ENCODE measurements around the gene TMPRSS6. TPM values are rescaled to one million over a fixed set of nuclear protein-coding genes. Genes with fewer than 3 reads are reported as not detected.
"Not testable (repeated sequence)": the region's sequence is repeated elsewhere in the genome, so short reads cannot be mapped to it uniquely, and the experiment has no call there.

Gene TMPRSS6
- polyA plus RNA-seq, 1 donor from 2014 or later, result not detected

- H3K4me3 Mint-ChIP-seq, result no peak overlapping the region
- peaks cover 10% of the 10 kb centered on the region for H3K27me3 Mint-ChIP-seq
- peak overlapping the region in 2 of 3 donors; percentile 16 to 55 for H3K27ac Mint-ChIP-seq
- H3K36me3 Mint-ChIP-seq, result no peaks in the 10 kb centered on the region
- H3K9me3 Mint-ChIP-seq, result no peaks in the 10 kb centered on the region
- peaks cover 0 to 12% (median 5%) of the 10 kb centered on the region in 3 donors for H3K4me1 Mint-ChIP-seq
Measured at GRCh38 chr22:37077802-37078448, 31.6 kb downstream of the TMPRSS6 start.

- no peak overlapping the region for H3K27ac Mint-ChIP-seq
Measured at GRCh38 chr22:37075822-37076433, 33.6 kb downstream of the TMPRSS6 start.

GRCh38 chr22:37075046-37075445 lies 34.5 kb downstream of the TMPRSS6 start:
- Mint-ChIP-seq H3K4me1 (peaks cover 0 to 9% (median 5%) of the 10 kb centered on the region in 3 donors), H3K27me3 (peaks cover 11% of the 10 kb centered on the region), H3K4me3 (no peak overlapping the region), H3K9me3 (no peaks in the 10 kb centered on the region), H3K36me3 (no peaks in the 10 kb centered on the region), H3K27ac (no peak overlapping the region)

More at GRCh38 chr22:37075822-37076433, 33.6 kb downstream of the TMPRSS6 start:
- Mint-ChIP-seq H3K9me3 (no peaks in the 10 kb centered on the region), H3K4me1 (peaks cover 0 to 12% (median 5%) of the 10 kb centered on the region in 3 donors), H3K36me3 (no peaks in the 10 kb centered on the region), H3K4me3 (no peak overlapping the region), H3K27me3 (peaks cover 10% of the 10 kb centered on the region)

- Mint-ChIP-seq H3K9me3 (no peaks in the 10 kb centered on the region), H3K36me3 (no peaks in the 10 kb centered on the region), H3K4me1 (peaks cover 0 to 9% (median 5%) of the 10 kb centered on the region in 3 donors), H3K4me3 (no peak overlapping the region), H3K27ac (no peak overlapping the region), H3K27me3 (peaks cover 16% of the 10 kb centered on the region)
Measured at GRCh38 chr22:37074537-37074936, 35.0 kb downstream of the TMPRSS6 start.

DNA sequence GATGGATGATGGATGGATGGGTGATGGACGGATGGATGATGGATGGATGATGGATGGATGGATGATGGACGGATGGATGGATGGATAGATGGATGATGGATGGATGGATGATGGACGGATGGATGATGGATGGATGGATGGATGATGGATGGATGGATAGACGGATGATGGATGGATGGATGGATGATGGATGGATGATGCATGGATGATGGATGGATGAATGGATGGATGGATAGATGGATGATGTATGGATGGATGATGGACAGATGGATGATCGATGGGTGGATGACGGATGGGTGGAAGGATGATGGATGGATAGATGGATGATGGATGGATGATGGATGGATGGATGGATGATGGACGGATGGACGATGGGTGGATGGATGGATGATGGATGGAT lies 36.8 kb downstream of the TMPRSS6 start:
- Mint-ChIP-seq H3K36me3 (no peaks in the 10 kb centered on the region), H3K4me1 (no peaks in the 10 kb centered on the region), H3K9me3 (no peaks in the 10 kb centered on the region), H3K27ac (no peak overlapping the region), H3K4me3 (no peak overlapping the region), H3K27me3 (peaks cover 20% of the 10 kb centered on the region)

GRCh38 chr22:37071850-37072592 lies 37.5 kb downstream of the TMPRSS6 start:
- not testable (repeated sequence) for H3K27ac Mint-ChIP-seq, H3K4me1 Mint-ChIP-seq, H3K9me3 Mint-ChIP-seq, H3K36me3 Mint-ChIP-seq, H3K4me3 Mint-ChIP-seq
- peaks cover 24% of the 10 kb centered on the region for H3K27me3 Mint-ChIP-seq

GRCh38 chr22:37070744-37071143 lies 38.8 kb downstream of the TMPRSS6 start:
- Mint-ChIP-seq H3K4me1 (peaks cover 0 to 1% (median 0%) of the 10 kb centered on the region in 3 donors), H3K36me3 (no peaks in the 10 kb centered on the region), H3K9me3 (no peaks in the 10 kb centered on the region), H3K27ac (no peak overlapping the region), H3K4me3 (no peak overlapping the region), H3K27me3 (peaks cover 25% of the 10 kb centered on the region)

DNA sequence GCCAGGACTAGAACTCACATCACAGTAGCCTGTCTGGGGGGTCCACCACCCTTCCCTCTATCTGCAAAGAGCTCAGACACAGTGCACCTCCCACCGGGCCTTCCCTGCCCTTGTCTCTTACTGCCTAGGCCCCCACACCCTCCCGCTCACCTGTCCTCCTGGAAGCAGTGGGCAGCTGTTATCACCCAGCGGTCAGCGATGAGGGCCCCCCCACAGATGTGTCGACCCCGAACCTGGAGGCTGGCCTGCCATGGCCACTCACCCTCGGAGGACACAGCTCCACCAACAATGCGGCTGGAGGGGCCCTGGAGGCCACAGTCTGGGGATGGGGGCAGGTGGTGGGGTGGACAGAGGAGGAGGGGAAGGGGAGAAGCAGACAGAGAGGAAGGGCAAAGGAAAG lies 39.2 kb downstream of the TMPRSS6 start:
- no peaks in the 10 kb centered on the region for H3K36me3 Mint-ChIP-seq
- no peak overlapping the region for H3K27ac Mint-ChIP-seq
- no peaks in the 10 kb centered on the region for H3K9me3 Mint-ChIP-seq
- peaks cover 0 to 1% (median 0%) of the 10 kb centered on the region in 3 donors for H3K4me1 Mint-ChIP-seq
- no peak overlapping the region for H3K4me3 Mint-ChIP-seq
- H3K27me3 Mint-ChIP-seq, result peaks cover 25% of the 10 kb centered on the region

DNA sequence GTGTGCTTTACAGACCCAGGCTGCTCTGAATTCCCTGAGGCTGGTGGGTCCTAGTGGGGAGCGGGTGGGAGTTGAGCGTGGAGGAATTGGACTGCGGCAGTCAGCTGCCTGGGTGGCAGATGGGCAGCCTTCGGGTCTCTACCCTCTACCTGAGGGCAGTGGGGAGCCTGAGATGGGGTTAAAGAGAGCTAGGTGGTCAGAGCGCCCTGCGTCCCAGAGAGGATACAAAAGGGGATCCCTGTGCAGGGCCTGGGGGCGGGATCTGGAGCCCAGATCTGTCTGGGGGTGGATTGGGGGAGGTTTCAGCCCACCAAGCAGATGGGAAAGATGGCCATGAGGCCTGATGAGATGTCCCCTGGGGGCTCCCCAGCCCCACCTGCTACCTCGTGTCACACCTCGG lies 39.8 kb downstream of the TMPRSS6 start:
- H3K27ac Mint-ChIP-seq, result no peak overlapping the region
- peaks cover 22% of the 10 kb centered on the region for H3K27me3 Mint-ChIP-seq
- no peaks in the 10 kb centered on the region for H3K36me3 Mint-ChIP-seq
- H3K9me3 Mint-ChIP-seq, result no peaks in the 10 kb centered on the region
- H3K4me1 Mint-ChIP-seq, result peaks cover 0 to 1% (median 0%) of the 10 kb centered on the region in 3 donors
- no peak overlapping the region for H3K4me3 Mint-ChIP-seq

DNA sequence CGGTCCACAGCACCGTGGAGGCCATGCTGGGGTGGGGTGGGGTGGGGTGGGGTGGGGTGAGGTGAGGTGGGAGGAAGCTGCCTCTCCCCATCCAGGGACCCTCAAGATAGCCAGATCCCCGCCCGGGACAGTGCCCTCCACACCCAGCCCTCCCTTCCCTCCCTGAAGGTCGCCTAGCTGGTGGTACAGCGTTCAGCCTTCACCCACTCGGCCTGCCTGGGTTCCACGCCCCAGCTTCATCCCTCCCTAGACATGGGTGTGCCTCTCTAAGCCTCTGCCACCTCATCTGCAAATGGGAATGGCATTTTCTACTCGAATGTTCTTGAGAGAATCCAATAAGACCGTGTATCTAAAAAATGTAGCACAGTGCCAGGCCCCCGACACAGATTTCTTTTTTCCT lies 40.2 kb downstream of the TMPRSS6 start:
- Mint-ChIP-seq H3K9me3 (no peaks in the 10 kb centered on the region), H3K27ac (no peak overlapping the region), H3K4me3 (no peak overlapping the region), H3K36me3 (no peaks in the 10 kb centered on the region), H3K4me1 (peaks cover 0 to 1% (median 0%) of the 10 kb centered on the region in 3 donors), H3K27me3 (peaks cover 18% of the 10 kb centered on the region)

- peaks cover 17% of the 10 kb centered on the region for H3K27me3 Mint-ChIP-seq
- no peak overlapping the region for H3K27ac Mint-ChIP-seq
- H3K4me1 Mint-ChIP-seq, result peaks cover 0 to 1% (median 0%) of the 10 kb centered on the region in 3 donors
- no peaks in the 10 kb centered on the region for H3K9me3 Mint-ChIP-seq
- H3K4me3 Mint-ChIP-seq, result no peak overlapping the region
- H3K36me3 Mint-ChIP-seq, result no peaks in the 10 kb centered on the region
Measured at GRCh38 chr22:37068859-37069258, 40.7 kb downstream of the TMPRSS6 start.

- no peaks in the 10 kb centered on the region for H3K9me3 Mint-ChIP-seq
Measured at GRCh38 chr22:37067428-37067827, 42.1 kb downstream of the TMPRSS6 start.

DNA sequence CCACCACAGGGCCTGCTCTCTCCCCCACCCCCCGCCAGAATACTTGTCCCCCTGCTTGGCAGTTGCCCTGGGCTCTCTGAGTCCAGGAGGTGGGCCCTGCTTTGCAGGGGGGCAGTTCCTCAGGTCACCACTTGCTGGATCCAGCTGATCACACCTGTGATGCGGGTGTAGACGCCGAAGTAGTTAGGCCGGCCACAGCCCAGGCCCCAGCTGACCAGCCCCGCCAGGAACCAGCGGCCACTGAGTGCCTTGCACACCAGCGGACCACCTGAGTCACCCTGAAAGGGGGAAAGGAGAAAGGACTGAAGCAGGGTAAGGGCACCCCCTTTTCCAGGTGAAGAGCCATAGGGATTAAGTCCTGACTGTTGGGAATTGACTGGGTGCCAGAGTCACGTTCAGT lies 43.6 kb downstream of the TMPRSS6 start:
- peaks cover 3% of the 10 kb centered on the region for H3K36me3 Mint-ChIP-seq
- H3K4me1 Mint-ChIP-seq, result peaks cover 0 to 1% (median 0%) of the 10 kb centered on the region in 3 donors
- H3K4me3 Mint-ChIP-seq, result no peak overlapping the region
- no peaks in the 10 kb centered on the region for H3K9me3 Mint-ChIP-seq
- H3K27me3 Mint-ChIP-seq, result peaks cover 17% of the 10 kb centered on the region
- H3K27ac Mint-ChIP-seq, result no peak overlapping the region

More at GRCh38 chr22:37067428-37067827, 42.1 kb downstream of the TMPRSS6 start:
- Mint-ChIP-seq H3K36me3 (peaks cover 3% of the 10 kb centered on the region), H3K27me3 (peaks cover 17% of the 10 kb centered on the region), H3K4me1 (peaks cover 0 to 1% (median 0%) of the 10 kb centered on the region in 3 donors), H3K4me3 (no peak overlapping the region), H3K27ac (no peak overlapping the region)

DNA sequence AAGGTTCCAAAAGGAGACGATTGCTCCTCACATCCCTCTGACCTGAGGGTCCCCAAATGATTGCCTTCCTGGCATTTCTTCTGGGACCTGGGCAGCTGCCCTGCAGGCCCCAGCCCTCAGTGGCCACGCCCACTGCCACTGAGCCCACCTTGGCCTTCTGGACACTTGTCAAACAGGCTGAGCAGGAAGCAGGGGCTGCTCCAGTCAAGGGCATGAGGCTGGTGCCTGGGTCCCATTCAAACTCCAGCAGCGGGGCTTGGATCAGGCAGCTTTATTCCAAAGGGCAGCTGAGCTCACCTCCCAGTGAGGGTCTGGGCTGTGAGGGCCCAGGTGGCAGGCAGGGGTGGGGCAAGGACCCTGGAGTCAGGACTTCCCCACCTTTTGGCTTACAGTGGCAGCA lies 44.3 kb downstream of the TMPRSS6 start:
- Mint-ChIP-seq H3K9me3 (no peaks in the 10 kb centered on the region), H3K27ac (no peak overlapping the region), H3K27me3 (peaks cover 17% of the 10 kb centered on the region), H3K4me1 (peaks cover 0 to 1% (median 0%) of the 10 kb centered on the region in 3 donors), H3K36me3 (peaks cover 3% of the 10 kb centered on the region), H3K4me3 (no peak overlapping the region)

DNA sequence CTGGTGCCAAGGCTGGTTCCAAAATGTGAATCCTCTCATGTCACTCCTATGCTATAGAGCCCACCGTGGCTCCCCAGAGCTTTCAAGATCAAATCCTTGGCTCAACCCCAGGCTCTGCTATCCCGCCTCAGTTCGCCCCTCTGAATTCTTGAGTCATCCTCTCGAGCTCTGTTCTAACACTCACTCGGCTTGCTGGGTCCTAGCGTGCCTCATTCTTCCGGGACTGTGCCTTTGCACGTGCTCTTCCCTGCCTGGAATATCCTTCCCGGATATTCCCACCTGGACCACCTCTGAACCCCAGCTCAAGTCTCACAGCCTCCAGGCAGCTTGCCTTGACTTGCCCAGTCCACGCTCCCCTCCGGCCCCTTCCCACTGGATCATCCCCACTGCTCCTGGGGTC lies 45.0 kb downstream of the TMPRSS6 start:
- H3K4me3 Mint-ChIP-seq, result no peak overlapping the region
- H3K27ac Mint-ChIP-seq, result no peak overlapping the region
- H3K27me3 Mint-ChIP-seq, result peaks cover 10% of the 10 kb centered on the region
- peaks cover 0 to 1% (median 0%) of the 10 kb centered on the region in 3 donors for H3K4me1 Mint-ChIP-seq
- peaks cover 3% of the 10 kb centered on the region for H3K36me3 Mint-ChIP-seq
- no peaks in the 10 kb centered on the region for H3K9me3 Mint-ChIP-seq

Measured in IgD-negative memory B cell (primary cell).